ENCODE results near the gene FAM163B.

Gene FAM163B

GRCh38 chr9:133609311-133610098, at the start of gene FAM163B:
FAM163B (minus strand) TSS chr9:133609389; CDS start chr9:133580223, 29,166 bp downstream.
- in situ Hi-C loops (cut with HindIII; ENCODE audit: low pct_unique_long_range_greater_than_20kb, low sequenced_read_pairs): no loop called here
- DNase-seq (ENCODE audit: low read depth in 1 of 2, low spot score in 1 of 2): peak; percentile 81 to 83
- no peak for TF ChIP-seq JUND (IDR thresholded peaks at IDR 0.05; ENCODE audit: low read depth)

- TF ChIP-seq JUND (IDR thresholded peaks at IDR 0.05; ENCODE audit: low read depth): no peak
- no peak for DNase-seq (ENCODE audit: low read depth in 1 of 2, low spot score in 1 of 2)
- in situ Hi-C loops (cut with HindIII; ENCODE audit: low pct_unique_long_range_greater_than_20kb, low sequenced_read_pairs): no loop called here
Measured at GRCh38 chr9:133657120-133657661, 48.0 kb upstream of the FAM163B start.

- TF ChIP-seq JUND (IDR thresholded peaks at IDR 0.05; ENCODE audit: low read depth): no peak
- in situ Hi-C loops (cut with HindIII; ENCODE audit: low pct_unique_long_range_greater_than_20kb, low sequenced_read_pairs): no loop called here
- DNase-seq (ENCODE audit: low read depth in 1 of 2, low spot score in 1 of 2): peak; percentile 36 to 56
Measured at GRCh38 chr9:133656211-133657119, 47.3 kb upstream of the FAM163B start.

- TF ChIP-seq JUND (IDR thresholded peaks at IDR 0.05; ENCODE audit: low read depth): no peak
- DNase-seq (ENCODE audit: low read depth in 1 of 2, low spot score in 1 of 2): no peak
- in situ Hi-C loops (cut with HindIII; ENCODE audit: low pct_unique_long_range_greater_than_20kb, low sequenced_read_pairs): no loop called here
Measured at GRCh38 chr9:133655701-133656100, 46.5 kb upstream of the FAM163B start.

- TF ChIP-seq JUND (IDR thresholded peaks at IDR 0.05; ENCODE audit: low read depth): no peak
- no peak for DNase-seq (ENCODE audit: low read depth in 1 of 2, low spot score in 1 of 2)
- in situ Hi-C loops (cut with HindIII; ENCODE audit: low pct_unique_long_range_greater_than_20kb, low sequenced_read_pairs): no loop called here
Measured at GRCh38 chr9:133654736-133655657, 45.8 kb upstream of the FAM163B start.

- DNase-seq (ENCODE audit: low read depth in 1 of 2, low spot score in 1 of 2): no peak
- in situ Hi-C loops (cut with HindIII; ENCODE audit: low pct_unique_long_range_greater_than_20kb, low sequenced_read_pairs): no loop called here
- TF ChIP-seq JUND (IDR thresholded peaks at IDR 0.05; ENCODE audit: low read depth): no peak
Measured at GRCh38 chr9:133653638-133654037, 44.4 kb upstream of the FAM163B start.

GRCh38 chr9:133650026-133650425, 40.8 kb upstream of the FAM163B start:
- in situ Hi-C loops (cut with HindIII; ENCODE audit: low pct_unique_long_range_greater_than_20kb, low sequenced_read_pairs): no loop called here
- no peak for DNase-seq (ENCODE audit: low read depth in 1 of 2, low spot score in 1 of 2)
- TF ChIP-seq JUND (IDR thresholded peaks at IDR 0.05; ENCODE audit: low read depth): no peak

GRCh38 chr9:133649194-133649593, 40.0 kb upstream of the FAM163B start:
- no peak for TF ChIP-seq JUND (IDR thresholded peaks at IDR 0.05; ENCODE audit: low read depth)
- in situ Hi-C loops (cut with HindIII; ENCODE audit: low pct_unique_long_range_greater_than_20kb, low sequenced_read_pairs): no loop called here
- no peak for DNase-seq (ENCODE audit: low read depth in 1 of 2, low spot score in 1 of 2)

GRCh38 chr9:133647765-133648469, 38.7 kb upstream of the FAM163B start:
- TF ChIP-seq JUND (IDR thresholded peaks at IDR 0.05; ENCODE audit: low read depth): no peak
- DNase-seq (ENCODE audit: low read depth in 1 of 2, low spot score in 1 of 2): no peak
- in situ Hi-C loops (cut with HindIII; ENCODE audit: low pct_unique_long_range_greater_than_20kb, low sequenced_read_pairs): no loop called here

GRCh38 chr9:133647148-133647547, 38.0 kb upstream of the FAM163B start:
- in situ Hi-C loops (cut with HindIII; ENCODE audit: low pct_unique_long_range_greater_than_20kb, low sequenced_read_pairs): no loop called here
- no peak for TF ChIP-seq JUND (IDR thresholded peaks at IDR 0.05; ENCODE audit: low read depth)
- no peak for DNase-seq (ENCODE audit: low read depth in 1 of 2, low spot score in 1 of 2)

GRCh38 chr9:133645021-133645765, 36.0 kb upstream of the FAM163B start:
- TF ChIP-seq JUND (IDR thresholded peaks at IDR 0.05; ENCODE audit: low read depth): no peak

More at GRCh38 chr9:133645021-133645765, 36.0 kb upstream of the FAM163B start:
- DNase-seq (ENCODE audit: low read depth in 1 of 2, low spot score in 1 of 2): no peak
- in situ Hi-C loops (cut with HindIII; ENCODE audit: low pct_unique_long_range_greater_than_20kb, low sequenced_read_pairs): no loop called here

Measured in T47D (cell line).